ENCODE data around the gene GRAP2.
"Not testable (repeated sequence)": the region's sequence is repeated elsewhere in the genome, so short reads cannot be mapped to it uniquely, and the experiment has no call there.

Gene GRAP2

GRCh38 chr22:39949964-39950737 lies 49.3 kb downstream of the GRAP2 start:
- TF ChIP-seq REST (IDR thresholded peaks at IDR 0.05; ENCODE audit: insufficient replicate concordance, low read depth) (no peak), POLR2AphosphoS5 (IDR thresholded peaks at IDR 0.05; ENCODE audit: low read depth) (no peak), SPI1 (IDR thresholded peaks at IDR 0.05; ENCODE audit: borderline replicate concordance, low read depth) (no peak), CTCF (IDR thresholded peaks at IDR 0.05; ENCODE audit: insufficient read depth, low read length) (no peak), GABPA (IDR thresholded peaks at IDR 0.05; ENCODE audit: low read depth) (no peak)
- Histone ChIP-seq H3K27ac (replicated peaks) (no peak overlapping the region), H3K4me3 (replicated peaks; ENCODE audit: insufficient read depth, low read length) (no peak overlapping the region), H3K27me3 (ENCODE audit: insufficient read depth, poor library complexity, severe bottlenecking) (peaks cover 2% of the 10 kb centered on the region)
- DNase-seq (ENCODE audit: low read depth in 1 of 2, low spot score in 1 of 2) = no peak

GRCh38 chr22:39951603-39952293 lies 50.9 kb downstream of the GRAP2 start:
- not testable (repeated sequence) for H3K27me3 ChIP-seq (ENCODE audit: insufficient read depth, poor library complexity, severe bottlenecking); H3K27ac ChIP-seq (replicated peaks); DNase-seq (ENCODE audit: low read depth in 1 of 2, low spot score in 1 of 2); H3K4me3 ChIP-seq (replicated peaks; ENCODE audit: insufficient read depth, low read length)

- DNase-seq (ENCODE audit: low read depth in 1 of 2, low spot score in 1 of 2) = no peak
- Histone ChIP-seq H3K4me3 (replicated peaks; ENCODE audit: insufficient read depth, low read length) (no peak overlapping the region), H3K27me3 (ENCODE audit: insufficient read depth, poor library complexity, severe bottlenecking) (peaks cover 2% of the 10 kb centered on the region), H3K27ac (replicated peaks) (no peak overlapping the region)
- TF ChIP-seq SPI1 (IDR thresholded peaks at IDR 0.05; ENCODE audit: borderline replicate concordance, low read depth) = no peak
- TF ChIP-seq REST (IDR thresholded peaks at IDR 0.05; ENCODE audit: insufficient replicate concordance, low read depth) = no peak
- TF ChIP-seq GABPA (IDR thresholded peaks at IDR 0.05; ENCODE audit: low read depth) = no peak
- TF ChIP-seq POLR2AphosphoS5 (IDR thresholded peaks at IDR 0.05; ENCODE audit: low read depth) = no peak
- TF ChIP-seq CTCF (IDR thresholded peaks at IDR 0.05; ENCODE audit: insufficient read depth, low read length) = no peak
Observed at GRCh38 chr22:39952347-39952746, 51.5 kb downstream of the GRAP2 start.

- DNase-seq (ENCODE audit: low read depth in 1 of 2, low spot score in 1 of 2) = no peak
- Histone ChIP-seq H3K27me3 (ENCODE audit: insufficient read depth, poor library complexity, severe bottlenecking) (peaks cover 2% of the 10 kb centered on the region), H3K4me3 (replicated peaks; ENCODE audit: insufficient read depth, low read length) (no peak overlapping the region), H3K27ac (replicated peaks) (no peak overlapping the region)
- no peak for TF ChIP-seq REST (IDR thresholded peaks at IDR 0.05; ENCODE audit: insufficient replicate concordance, low read depth)
- TF ChIP-seq SPI1 (IDR thresholded peaks at IDR 0.05; ENCODE audit: borderline replicate concordance, low read depth) = no peak
- TF ChIP-seq CTCF (IDR thresholded peaks at IDR 0.05; ENCODE audit: insufficient read depth, low read length) = no peak
- TF ChIP-seq GABPA (IDR thresholded peaks at IDR 0.05; ENCODE audit: low read depth) = no peak
- TF ChIP-seq POLR2AphosphoS5 (IDR thresholded peaks at IDR 0.05; ENCODE audit: low read depth) = no peak
Observed at GRCh38 chr22:39953101-39953500, 52.2 kb downstream of the GRAP2 start.
